ENCODE measurements around the gene MUC2.

DNA sequence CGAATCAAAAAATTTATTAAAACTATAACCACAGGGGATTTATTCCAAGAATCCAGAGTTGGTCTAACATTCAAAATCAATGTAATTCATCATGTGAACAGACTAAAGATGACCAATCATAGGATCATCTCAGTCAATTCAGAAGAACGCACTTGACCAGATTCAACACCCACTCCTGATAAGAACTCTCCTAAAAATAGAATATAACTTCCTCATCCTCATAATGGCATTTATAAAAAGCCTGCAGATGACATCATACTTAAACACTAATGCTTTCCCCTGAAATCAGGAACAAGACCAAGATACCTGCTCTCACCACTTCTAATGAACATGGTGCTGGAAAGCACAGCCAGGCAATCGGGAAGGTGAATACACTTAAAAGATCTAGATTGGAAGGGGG is 10.5 kb upstream of the MUC2 start:
- TF ChIP-seq, protein P1, sequence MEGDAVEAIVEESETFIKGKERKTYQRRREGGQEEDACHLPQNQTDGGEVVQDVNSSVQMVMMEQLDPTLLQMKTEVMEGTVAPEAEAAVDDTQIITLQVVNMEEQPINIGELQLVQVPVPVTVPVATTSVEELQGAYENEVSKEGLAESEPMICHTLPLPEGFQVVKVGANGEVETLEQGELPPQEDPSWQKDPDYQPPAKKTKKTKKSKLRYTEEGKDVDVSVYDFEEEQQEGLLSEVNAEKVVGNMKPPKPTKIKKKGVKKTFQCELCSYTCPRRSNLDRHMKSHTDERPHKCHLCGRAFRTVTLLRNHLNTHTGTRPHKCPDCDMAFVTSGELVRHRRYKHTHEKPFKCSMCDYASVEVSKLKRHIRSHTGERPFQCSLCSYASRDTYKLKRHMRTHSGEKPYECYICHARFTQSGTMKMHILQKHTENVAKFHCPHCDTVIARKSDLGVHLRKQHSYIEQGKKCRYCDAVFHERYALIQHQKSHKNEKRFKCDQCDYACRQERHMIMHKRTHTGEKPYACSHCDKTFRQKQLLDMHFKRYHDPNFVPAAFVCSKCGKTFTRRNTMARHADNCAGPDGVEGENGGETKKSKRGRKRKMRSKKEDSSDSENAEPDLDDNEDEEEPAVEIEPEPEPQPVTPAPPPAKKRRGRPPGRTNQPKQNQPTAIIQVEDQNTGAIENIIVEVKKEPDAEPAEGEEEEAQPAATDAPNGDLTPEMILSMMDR (IDR thresholded peaks at IDR 0.05): no peak
- TF ChIP-seq EZH2 (IDR thresholded peaks at IDR 0.05; ENCODE audit: borderline replicate concordance, insufficient read depth, low read depth, low read length, poor library complexity, severe bottlenecking): no peak
